Adrenal gland (tissue), 12 donors: ENCODE measurements around the gene NKIRAS1. TPM values are rescaled to one million over a fixed set of nuclear protein-coding genes. Genes with fewer than 3 reads are reported as not detected.

Experiments used
- DNase-seq, 7 donors: peaks; one replicate each; pipeline ENCODE4 v3.0.0-alpha.2; 2019 to 2020
- H3K27ac ChIP-seq, 5 donors: fragments of 200-600 bp; sonication (generic) in 4 of 5; 1 replicate in 3 of 5; 2 replicates in 2 of 5; pipeline versions ENCODE4 v1.5.1 to v1.8.0; 2016 to 2020; ENCODE audit warnings: mild to moderate bottlenecking in 1 of 5
- H3K27me3 ChIP-seq: fragments of 200-600 bp; 2 replicates; pipeline ENCODE4 v1.8.0; 2021
- H3K36me3 ChIP-seq, 2 donors: fragments of 200-600 bp; replicated peaks in 1 of 2; 1 replicate in 1 of 2; 2 replicates in 1 of 2; pipeline versions ENCODE4 v1.5.1 to v1.8.0; 2018 to 2022
- H3K4me1 ChIP-seq, 2 donors: fragments of 200-600 bp; replicated peaks in 1 of 2; 1 replicate in 1 of 2; 2 replicates in 1 of 2; pipeline versions ENCODE4 v1.5.1 to v1.8.0; 2018 to 2021
- H3K4me3 ChIP-seq, 4 donors: fragments of 200-600 bp; sonication (generic) in 3 of 4; one replicate each; pipeline ENCODE4 v1.5.1; 2016 to 2018
- H3K9me3 ChIP-seq, 3 donors: fragments of 200-600 bp; sonication (generic) in 1 of 3; replicated peaks in 1 of 3; 1 replicate in 2 of 3; 2 replicates in 1 of 3; pipeline versions ENCODE4 v1.5.1 to v1.8.0; 2016 to 2021
- CTCF ChIP-seq, 6 experiments: fragments of 450-650 bp in 4 of 6; fragments of 200-600 bp in 2 of 6; sonication (generic) in 1 of 6; IDR thresholded peaks; 1 replicate in 5 of 6; 2 replicates in 1 of 6; pipeline versions ENCODE4 v1.5.1 to v1.8.0; 2016 to 2021; ENCODE audit warnings: antibody characterized with exemption in 6 of 6, mild to moderate bottlenecking in 2 of 6, moderate library complexity in 1 of 6
- POLR2A ChIP-seq, 2 donors: fragments of 450-650 bp; IDR thresholded peaks; one replicate each; pipeline ENCODE4 v1.6.1; 2017; ENCODE audit warnings: antibody characterized with exemption in 2 of 2, mild to moderate bottlenecking in 2 of 2, moderate library complexity in 1 of 2
- WGBS, 4 donors: extraction: QIAGEN DNeasy Blood & Tissue Kit in 2 of 4; methylation state at CpG; one replicate each; pipeline versions ENCODE4 v1.1.5 to v1.1.7; 2013 to 2017; 5-methylcytosine and 5-hydroxymethylcytosine counted together
- intact Hi-C, 2 donors: fragments of 100-400 bp; cut with DNase I; formaldehyde crosslinking; loops; one replicate each; pipeline versions ENCODE4 v1.14.1 to v1.15.0; 2022 to 2023
- polyA plus RNA-seq, 3 donors: library from polyadenylated mRNA; stranded (reverse); fragments of 200-250 nt in 2 of 3; fragments of 350-450 nt in 1 of 3; fragmentation: Illumina TruSeq in 1 of 3; extraction: RNeasy Lipid Tissue Mini Kit (QIAGEN cat#74804) in 1 of 3; gene quantifications; one replicate each; pipeline ENCODE4 v1.2.3, GENCODE V29; 2013 to 2014
- total RNA-seq, 9 donors: library from RNA; depleted of rRNA in 4 of 9; stranded (reverse); fragments of >200 nt in 4 of 9; fragments of 120-200 nt in 1 of 9; fragmentation: NEBNext Ultra II Directional in 1 of 9; extraction: Animal tissue kit (Norgen Biotek cat#: 25700) in 1 of 9; gene quantifications; one replicate each; pipeline versions ENCODE4 v1.1.0 to v1.2.4, GENCODE V29; 2013 to 2023
- donor health status: healthy with polysubstance abuse.
- donor health status: Bipolar disorder and iron deficiency.
- donor health status: DM: yes; HTN: yes; CAD: no.
- donor health status: DM: no; HTN: no; CAD: no.
- donor health status: DM: no; HTN: no; CAD: no.
- donor health status: DM: yes; HTN: yes; CAD: no.

The NKIRAS1 gene
- total and polyA plus RNA-seq, 12 donors, result 6.7 to 36.5 (median 15.1) TPM

- Histone ChIP-seq H3K27ac (peak overlapping the region in 3 of 5 donors; percentile 98 to 100 (median 100)), H3K27me3 (no peaks in the 10 kb centered on the region), H3K4me1 (peaks cover 16 to 35% of the 10 kb centered on the region in 2 donors), H3K9me3 (no peaks in the 10 kb centered on the region), H3K36me3 (no peaks in the 10 kb centered on the region), H3K4me3 (peak overlapping the region in 2 of 4 donors; percentile 84 to 97)
- 17 to 19% (median 18%) methylated on average over 13 of the region's 13 CpGs for WGBS, 4 donors
- intact Hi-C loops, result no loop called here
- no peak for DNase-seq
- no peak for TF ChIP-seq POLR2A (IDR thresholded peaks at IDR 0.05)
- TF ChIP-seq CTCF (IDR thresholded peaks at IDR 0.05), result no peak
Observed at GRCh38 chr3:23944007-23944783, 27.4 kb upstream of the NKIRAS1 start.

DNA sequence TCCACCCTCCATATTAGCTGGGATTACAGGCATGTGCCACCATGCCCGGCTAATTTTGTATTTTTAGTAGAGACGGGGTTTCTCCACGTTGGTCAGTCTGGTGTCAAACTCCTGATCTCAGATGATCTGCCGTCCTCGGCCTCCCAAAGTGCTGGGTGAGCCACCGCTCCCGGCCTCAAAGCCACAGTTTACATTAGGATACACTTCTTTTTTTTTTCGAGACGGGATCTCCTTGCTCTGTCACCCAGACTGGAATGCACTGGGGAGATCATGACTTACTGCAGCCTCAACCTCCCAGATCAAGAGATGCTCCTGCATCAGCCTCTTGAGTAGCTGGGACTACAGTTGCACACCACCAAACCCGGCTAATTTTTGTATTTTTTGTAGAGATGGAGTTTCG is 25.8 kb upstream of the NKIRAS1 start:
- no peak for TF ChIP-seq POLR2A (IDR thresholded peaks at IDR 0.05)
- intact Hi-C loops, result no loop called here

DNA sequence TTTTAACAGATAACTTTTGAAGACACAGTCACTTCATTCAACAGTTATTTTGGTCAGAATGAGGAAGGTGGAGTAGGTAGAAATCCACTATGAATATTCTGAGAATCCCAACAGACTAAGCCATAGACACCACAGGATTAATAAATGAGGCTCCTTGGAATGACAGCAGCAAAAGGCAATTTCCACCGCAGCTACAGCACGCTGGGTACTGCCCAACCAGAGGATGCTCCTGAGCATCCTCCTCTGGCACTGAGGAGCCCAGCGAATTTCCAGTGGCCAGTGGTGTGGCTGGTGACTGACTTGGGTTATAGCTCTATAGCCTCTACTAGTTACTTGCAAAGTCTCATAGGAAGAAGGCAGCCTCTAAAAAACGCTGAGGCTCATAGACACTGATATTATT is 24.6 kb upstream of the NKIRAS1 start:
- no peak for DNase-seq
- Histone ChIP-seq H3K4me3 (no peak overlapping the region), H3K36me3 (no peaks in the 10 kb centered on the region), H3K27ac (no peak overlapping the region), H3K27me3 (no peaks in the 10 kb centered on the region), H3K4me1 (peaks cover 0 to 7% of the 10 kb centered on the region in 2 donors), H3K9me3 (no peaks in the 10 kb centered on the region)
- TF ChIP-seq CTCF (IDR thresholded peaks at IDR 0.05) (no peak), POLR2A (IDR thresholded peaks at IDR 0.05) (no peak)
- 81 to 91% (median 89%) methylated on average over 4 of the region's 4 CpGs for WGBS, 4 donors
- intact Hi-C loops, result no loop called here

More for the DNA sequence above, 25.8 kb upstream of the NKIRAS1 start:
- Histone ChIP-seq H3K4me1 (peaks cover 10 to 18% of the 10 kb centered on the region in 2 donors), H3K36me3 (no peaks in the 10 kb centered on the region), H3K27ac (no peak overlapping the region), H3K27me3 (no peaks in the 10 kb centered on the region), H3K9me3 (no peaks in the 10 kb centered on the region), H3K4me3 (no peak overlapping the region)
- DNase-seq, result no peak
- 87 to 97% (median 91%) methylated on average over 11 of the region's 11 CpGs for WGBS, 4 donors

DNA sequence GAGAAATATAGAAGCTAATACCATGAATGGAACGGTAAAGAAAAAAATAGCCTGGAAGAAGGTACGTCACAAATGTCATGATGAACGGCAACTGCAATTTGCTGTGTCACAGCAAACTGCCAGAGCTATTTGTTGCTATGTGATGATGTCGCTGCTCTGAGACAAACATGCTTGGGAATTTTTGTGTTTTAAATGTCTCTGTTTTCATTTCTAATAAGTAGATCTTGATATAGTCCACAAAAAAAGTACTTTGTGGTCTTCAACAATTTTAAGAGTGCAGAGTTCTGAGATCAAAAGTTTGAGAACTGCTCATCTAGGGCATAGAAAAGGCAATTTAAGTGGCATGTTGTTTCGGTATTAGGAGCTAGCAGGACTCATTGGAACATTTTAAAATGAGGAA is 24.0 kb upstream of the NKIRAS1 start:
- WGBS, 4 donors, result 70 to 85% (median 75%) methylated on average over 5 of the region's 5 CpGs
- no peaks in the 10 kb centered on the region for H3K36me3 ChIP-seq
- no peak for DNase-seq
- no peak overlapping the region for H3K4me3 ChIP-seq
- intact Hi-C loops, result no loop called here
- H3K9me3 ChIP-seq, result no peaks in the 10 kb centered on the region
- peaks cover 0 to 6% of the 10 kb centered on the region in 2 donors for H3K4me1 ChIP-seq
- H3K27me3 ChIP-seq, result no peaks in the 10 kb centered on the region
- TF ChIP-seq CTCF (IDR thresholded peaks at IDR 0.05), result no peak
- TF ChIP-seq POLR2A (IDR thresholded peaks at IDR 0.05), result no peak
- H3K27ac ChIP-seq, result no peak overlapping the region

DNA sequence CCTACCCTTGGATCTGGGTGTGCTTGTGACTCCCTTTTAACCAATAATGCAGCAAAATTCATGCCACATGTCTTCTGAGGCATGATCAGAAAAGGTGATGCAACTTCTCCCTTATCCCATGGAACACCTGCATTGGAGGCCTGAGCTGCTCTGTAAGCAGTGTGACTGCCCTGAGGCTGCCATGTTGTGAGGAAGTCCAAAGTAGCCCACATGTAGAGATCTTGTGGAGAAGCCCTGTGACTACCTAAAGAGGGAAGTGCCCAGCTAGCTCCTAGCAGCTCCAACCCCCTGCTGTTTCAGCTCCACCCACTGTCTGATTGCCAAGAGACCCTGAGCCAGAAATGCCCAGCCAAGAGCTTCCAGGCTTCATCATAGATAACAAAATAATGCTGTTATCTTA is 21.9 kb upstream of the NKIRAS1 start:
- intact Hi-C loops, result no loop called here

More for the DNA sequence above, 21.9 kb upstream of the NKIRAS1 start:
- no peak overlapping the region for H3K27ac ChIP-seq
- no peaks in the 10 kb centered on the region for H3K4me1 ChIP-seq
- no peaks in the 10 kb centered on the region for H3K36me3 ChIP-seq
- no peak overlapping the region for H3K4me3 ChIP-seq
- TF ChIP-seq CTCF (IDR thresholded peaks at IDR 0.05) (no peak), POLR2A (IDR thresholded peaks at IDR 0.05) (no peak)
- no peaks in the 10 kb centered on the region for H3K27me3 ChIP-seq
- no peak for DNase-seq
- H3K9me3 ChIP-seq, result no peaks in the 10 kb centered on the region
